SK-N-SH (cell line): ENCODE data around the gene PANK4. TPM values are rescaled to one million over a fixed set of nuclear protein-coding genes. Genes with fewer than 3 reads are reported as not detected.

Experiments used
- CTCF ChIA-PET: fragments of 300-600, 350-600 bp; formaldehyde crosslinking; extraction: SDS; loops from one replicate; lab custom pipeline; 2021; lab: Yijun Ruan, JAX
- POLR2A ChIA-PET: fragments of 350-600 bp; sonication (Branson Sonifier 250); formaldehyde crosslinking; extraction: SDS; loops from one replicate; lab custom pipeline; 2020; ENCODE audit warnings: antibody characterized with exemption, inconsistent platforms; lab: Yijun Ruan, JAX
- DNase-seq: peaks from one replicate; pipeline ENCODE4 v3.0.0; 2012
- H2AFZ ChIP-seq: fragments of 200-600 bp; sonication (generic); 2 replicates; pipeline ENCODE4 v1.8.1; 2016; ENCODE audit warnings: antibody characterized with exemption, mild to moderate bottlenecking, low read depth
- H3F3A ChIP-seq: fragments of 200-600 bp; sonication (generic); replicated peaks from 2 replicates; pipeline ENCODE3; 2016; ENCODE audit warnings: antibody characterized with exemption, mild to moderate bottlenecking; ENCODE audit not compliant: insufficient read depth
- H3K27ac ChIP-seq, 2 experiments: fragments of 200-500 bp in 1 of 2; fragments of 200-600 bp in 1 of 2; sonication (Bioruptor generic) in 1 of 2; sonication (generic), shearing (Covaris generic) in 1 of 2; 2 replicates each; pipeline versions ENCODE4 v1.5.1 to v1.6.1; 2014 to 2016; ENCODE audit warnings: low read depth in 2 of 2, inconsistent platforms in 1 of 2, low read length in 1 of 2, mild to moderate bottlenecking in 1 of 2, mixed read lengths in 1 of 2
- H3K27me3 ChIP-seq: fragments of 200-600 bp; sonication (generic), shearing (Covaris generic); 2 replicates; pipeline ENCODE4 v1.6.1; 2016; ENCODE audit warnings: mixed run types; ENCODE audit not compliant: insufficient read depth
- H3K36me3 ChIP-seq, 2 experiments: fragments of 200-500 bp in 1 of 2; fragments of 200-600 bp in 1 of 2; sonication (Bioruptor generic) in 1 of 2; sonication (generic) in 1 of 2; replicated peaks in 1 of 2; 2 replicates each; pipeline versions ENCODE3 to v1.5.1; 2014 to 2016; ENCODE audit warnings: low read length in 1 of 2, mild to moderate bottlenecking in 1 of 2; ENCODE audit not compliant: insufficient read depth in 2 of 2, control insufficient read depth in 1 of 2
- H3K4me1 ChIP-seq, 2 experiments: fragments of 200-500 bp in 1 of 2; fragments of 200-600 bp in 1 of 2; sonication (Bioruptor generic) in 1 of 2; sonication (generic), shearing (Covaris generic) in 1 of 2; 2 replicates each; pipeline versions ENCODE4 v1.5.1 to v1.6.1; 2014 to 2016; ENCODE audit warnings: low read depth in 1 of 2, low read length in 1 of 2, mixed run types in 1 of 2; ENCODE audit not compliant: insufficient read depth in 2 of 2, control insufficient read depth in 1 of 2
- H3K4me2 ChIP-seq: fragments of 200-600 bp; sonication (generic), shearing (Covaris generic); 2 replicates; pipeline ENCODE4 v1.6.1; 2017; ENCODE audit warnings: mixed run types
- H3K4me3 ChIP-seq, 2 experiments: fragments of 200-500 bp in 1 of 2; fragments of 200-600 bp in 1 of 2; sonication (Bioruptor generic) in 1 of 2; sonication (generic), shearing (Covaris generic) in 1 of 2; 2 replicates each; pipeline versions ENCODE4 v1.5.1 to v1.8.1; 2014 to 2016; ENCODE audit warnings: low read depth in 2 of 2, inconsistent platforms in 1 of 2, low read length in 1 of 2, mild to moderate bottlenecking in 1 of 2, mixed read lengths in 1 of 2, moderate library complexity in 1 of 2
- H3K79me2 ChIP-seq: fragments of 200-600 bp; sonication (generic); 2 replicates; pipeline ENCODE4 v1.8.1; 2017; ENCODE audit warnings: mild to moderate bottlenecking; ENCODE audit not compliant: insufficient read depth
- H3K9ac ChIP-seq: fragments of 200-600 bp; sonication (generic); 2 replicates; pipeline ENCODE4 v1.6.1; 2017; ENCODE audit warnings: mixed run types
- H3K9me2 ChIP-seq: fragments of 200-600 bp; sonication (generic); 2 replicates; pipeline ENCODE4 v1.6.1; 2017; ENCODE audit warnings: mixed run types
- H3K9me3 ChIP-seq: fragments of 200-600 bp; sonication (generic); 2 replicates; pipeline ENCODE4 v1.6.1; 2017; ENCODE audit warnings: mixed run types, mild to moderate bottlenecking, moderate library complexity
- H4K20me1 ChIP-seq: fragments of 200-600 bp; sonication (generic); 2 replicates; pipeline ENCODE4 v1.6.1; 2017; ENCODE audit warnings: mild to moderate bottlenecking, mixed run types; ENCODE audit not compliant: insufficient read depth
- CTCF ChIP-seq: fragments of 200-600 bp; sonication (generic); IDR thresholded peaks from 2 replicates; pipeline ENCODE4 v1.6.1; 2017; ENCODE audit warnings: antibody characterized with exemption, mild to moderate bottlenecking, moderate library complexity
- FOXJ3 ChIP-seq: sonication (generic); formaldehyde crosslinking; IDR thresholded peaks from 2 replicates; pipeline ENCODE4 v1.5.1; 2020; ENCODE audit warnings: mild to moderate bottlenecking, missing genetic modification reagents
- FOXM1 ChIP-seq: IDR thresholded peaks from 2 replicates; pipeline ENCODE4 v1.4.0; 2012; ENCODE audit warnings: low read depth, mild to moderate bottlenecking
- GATA2 ChIP-seq: sonication (generic); formaldehyde crosslinking; IDR thresholded peaks from 2 replicates; pipeline ENCODE4 v1.5.0; 2020; ENCODE audit warnings: mild to moderate bottlenecking, missing genetic modification reagents
- PBX3 ChIP-seq: IDR thresholded peaks from 2 replicates; pipeline ENCODE4; 2012
- RAD21 ChIP-seq: IDR thresholded peaks from 2 replicates; pipeline ENCODE4 v1.6.1; 2012; ENCODE audit warnings: mild to moderate bottlenecking, low read length
- SMC3 ChIP-seq: IDR thresholded peaks from 2 replicates; pipeline ENCODE4 v1.6.1; 2012; ENCODE audit warnings: low read depth, low read length, improper control_type of control experiment
- TEAD4 ChIP-seq: IDR thresholded peaks from 2 replicates; pipeline ENCODE4 v1.4.0; 2012; ENCODE audit warnings: mild to moderate bottlenecking, borderline replicate concordance; ENCODE audit not compliant: insufficient read depth
- USF1 ChIP-seq: IDR thresholded peaks from 2 replicates; pipeline ENCODE4 v1.4.0; 2012; ENCODE audit warnings: low read depth, borderline replicate concordance
- WGBS: methylation state at CpG from one replicate; pipeline ENCODE4 v1.1.6; 2017; ENCODE audit warnings: low lambda C conversion rate; 5-methylcytosine and 5-hydroxymethylcytosine counted together
- polyA plus RNA-seq, 3 experiments: library from polyadenylated mRNA; depleted of rRNA; stranded (reverse); fragments of >200 nt; gene quantifications; 2 replicates each; pipeline ENCODE4 v1.2.3, GENCODE V29; 2012

The PANK4 gene
- polyA plus RNA-seq, 1 of the 3 experiments (the other 2 are of a cell fraction): 16.6 TPM

- no peaks in the 10 kb centered on the region for H3K9me2 ChIP-seq
These were observed 47.2 kb downstream of the PANK4 start for GRCh38 chr1:2479186-2479585.

More at GRCh38 chr1:2479186-2479585, 47.2 kb downstream of the PANK4 start:
- Histone ChIP-seq H3K9me3 (no peaks in the 10 kb centered on the region), H3K4me1 (peaks cover 0 to 92% of the 10 kb centered on the region in 2 experiments; a peak in 1 of 4 replicates), H2AFZ (no peak overlapping the region), H3K79me2 (no peaks in the 10 kb centered on the region), H3F3A (no peaks in the 10 kb centered on the region), H3K4me2 (no peak overlapping the region), H4K20me1 (no peaks in the 10 kb centered on the region), H3K36me3 (no peaks in the 10 kb centered on the region), H3K27me3 (no peaks in the 10 kb centered on the region), H3K9ac (no peak overlapping the region), H3K27ac (peak overlapping the region in 1 of 2 experiments; percentile 96; a peak in 1 of 4 replicates), H3K4me3 (no peak overlapping the region)
- no peak for DNase-seq
- WGBS: 57% methylated on average over 2 of the region's 20 CpGs
- POLR2A ChIA-PET: no interaction called here
- CTCF ChIA-PET: interaction anchor here (1.0 to 2.8 kb wide), 4 partner anchors 10 to 65 kb away, joined by 3 to 15 read pairs (median 4); no protein-coding TSS in a partner anchor
- TF ChIP-seq RAD21 (no peak), TEAD4 (no peak), FOXJ3 (no peak), FOXM1 (no peak), GATA2 (CRISPR knock-in tag) (no peak), USF1 (no peak), SMC3 (no peak), PBX3 (no peak), CTCF (no peak)
